Breast epithelium (tissue), 3 donors: ENCODE measurements around the gene ISG20.

Experiments used
- CTCF ChIP-seq, 3 donors: fragments of 450-650 bp; IDR thresholded peaks; one replicate each; pipeline ENCODE4 v1.5.1; 2016 to 2017; ENCODE audit warnings: antibody characterized with exemption in 3 of 3, mild to moderate bottlenecking in 3 of 3, moderate library complexity in 3 of 3
- POLR2A ChIP-seq: fragments of 450-650 bp; IDR thresholded peaks from one replicate; pipeline ENCODE4 v1.6.1; 2016; ENCODE audit warnings: antibody characterized with exemption, mild to moderate bottlenecking, moderate library complexity

DNA sequence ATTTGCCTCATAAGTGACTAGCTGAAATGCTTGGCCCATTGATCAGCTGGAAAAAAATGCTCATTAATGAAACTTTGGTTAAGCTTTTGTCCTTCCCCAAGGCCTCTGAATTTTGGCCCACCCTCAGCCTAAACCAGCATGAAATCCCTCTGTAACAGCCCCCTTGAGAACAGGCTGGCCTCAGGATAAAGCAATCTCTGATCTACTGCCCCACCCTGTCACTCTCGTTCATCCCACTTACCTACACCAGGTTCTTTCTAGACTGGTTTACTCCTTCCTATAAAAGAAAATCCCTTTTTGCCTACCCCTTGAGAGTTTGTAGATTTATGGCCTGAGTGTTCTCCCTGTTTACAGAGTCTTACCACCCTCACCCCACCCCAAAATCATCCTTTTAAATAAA lies 21.0 kb upstream of the ISG20 start:
- TF ChIP-seq POLR2A (no peak), CTCF (IDR thresholded peaks at IDR 0.05) (no peak)
